Stimulated activated naive CD4-positive, alpha-beta T cell (primary cell): ENCODE results near the gene FZD1.
A peak's percentile ranks its signal among the peaks of the same experiment; 100 is the strongest.

Experiments used
- DNase-seq, 6 experiments: peaks; one replicate each; lab custom pipeline; 2025; lab: John Stamatoyannopoulos, UW

Gene FZD1

GRCh38 chr7:91264924-91265681 is 870 bp downstream of the FZD1 start:
- DNase-seq = peak in 3 of 6 experiments; percentile 2 to 41 (median 18)

GRCh38 chr7:91265693-91266066 is 1.4 kb downstream of the FZD1 start:
- DNase-seq = no peak

- no peak for DNase-seq
Observed at GRCh38 chr7:91266067-91266688, 1.9 kb downstream of the FZD1 start.

GRCh38 chr7:91266689-91267090 is 2.5 kb downstream of the FZD1 start:
- DNase-seq = no peak

GRCh38 chr7:91267171-91267955 is 3.1 kb downstream of the FZD1 start:
- no peak for DNase-seq

GRCh38 chr7:91270372-91270771 is 6.1 kb downstream of the FZD1 start:
- no peak for DNase-seq

GRCh38 chr7:91276909-91277308 is 12.7 kb downstream of the FZD1 start:
- no peak for DNase-seq

- DNase-seq = no peak
Observed at GRCh38 chr7:91280185-91280584, 16.0 kb downstream of the FZD1 start.

- no peak for DNase-seq
Observed at GRCh38 chr7:91280604-91281003, 16.4 kb downstream of the FZD1 start.

GRCh38 chr7:91285696-91286355 is 21.6 kb downstream of the FZD1 start:
- no peak for DNase-seq

GRCh38 chr7:91286432-91286831 is 22.2 kb downstream of the FZD1 start:
- DNase-seq = no peak

- DNase-seq = no peak
Observed at GRCh38 chr7:91287371-91288084, 23.3 kb downstream of the FZD1 start.

GRCh38 chr7:91288208-91288824 is 24.1 kb downstream of the FZD1 start:
- DNase-seq = no peak

GRCh38 chr7:91289633-91290254 is 25.5 kb downstream of the FZD1 start:
- no peak for DNase-seq

GRCh38 chr7:91291302-91291701 is 27.1 kb downstream of the FZD1 start:
- no peak for DNase-seq

GRCh38 chr7:91291902-91292301 is 27.7 kb downstream of the FZD1 start:
- DNase-seq = no peak

GRCh38 chr7:91292506-91292905 is 28.3 kb downstream of the FZD1 start:
- DNase-seq = no peak

- DNase-seq = no peak
Observed at GRCh38 chr7:91293136-91293535, 28.9 kb downstream of the FZD1 start.

- DNase-seq = no peak
Observed at GRCh38 chr7:91293840-91294239, 29.6 kb downstream of the FZD1 start.

GRCh38 chr7:91294639-91295220 is 30.5 kb downstream of the FZD1 start:
- DNase-seq = no peak
